ENCODE data around the gene CDK17. TPM values are rescaled to one million over a fixed set of nuclear protein-coding genes. Genes with fewer than 3 reads are reported as not detected.
"Not testable (repeated sequence)": the region's sequence is repeated elsewhere in the genome, so short reads cannot be mapped to it uniquely, and the experiment has no call there.

CDK17 gene
- total RNA-seq, 2 donors from 2014 or later, result 30.7 to 97.6 TPM

GRCh38 chr12:96398424-96399119 is 1.7 kb downstream of the CDK17 start:
- Histone ChIP-seq H3K36me3 (no peaks in the 10 kb centered on the region), H3K9me3 (no peaks in the 10 kb centered on the region), H3K4me1 (ENCODE audit: control insufficient read depth in 1 of 2, low read depth in 2 of 2) (peaks cover 16 to 35% of the 10 kb centered on the region in 2 donors), H3K27ac (peak overlapping the region; percentile 97 to 98), H3K27me3 (replicated peaks; ENCODE audit: insufficient read depth) (no peaks in the 10 kb centered on the region), H3K4me3 (peak overlapping the region; percentile 91)
- TF ChIP-seq, protein P1, sequence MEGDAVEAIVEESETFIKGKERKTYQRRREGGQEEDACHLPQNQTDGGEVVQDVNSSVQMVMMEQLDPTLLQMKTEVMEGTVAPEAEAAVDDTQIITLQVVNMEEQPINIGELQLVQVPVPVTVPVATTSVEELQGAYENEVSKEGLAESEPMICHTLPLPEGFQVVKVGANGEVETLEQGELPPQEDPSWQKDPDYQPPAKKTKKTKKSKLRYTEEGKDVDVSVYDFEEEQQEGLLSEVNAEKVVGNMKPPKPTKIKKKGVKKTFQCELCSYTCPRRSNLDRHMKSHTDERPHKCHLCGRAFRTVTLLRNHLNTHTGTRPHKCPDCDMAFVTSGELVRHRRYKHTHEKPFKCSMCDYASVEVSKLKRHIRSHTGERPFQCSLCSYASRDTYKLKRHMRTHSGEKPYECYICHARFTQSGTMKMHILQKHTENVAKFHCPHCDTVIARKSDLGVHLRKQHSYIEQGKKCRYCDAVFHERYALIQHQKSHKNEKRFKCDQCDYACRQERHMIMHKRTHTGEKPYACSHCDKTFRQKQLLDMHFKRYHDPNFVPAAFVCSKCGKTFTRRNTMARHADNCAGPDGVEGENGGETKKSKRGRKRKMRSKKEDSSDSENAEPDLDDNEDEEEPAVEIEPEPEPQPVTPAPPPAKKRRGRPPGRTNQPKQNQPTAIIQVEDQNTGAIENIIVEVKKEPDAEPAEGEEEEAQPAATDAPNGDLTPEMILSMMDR (IDR thresholded peaks at IDR 0.05), result no peak
- ATAC-seq (ENCODE audit: insufficient number of reproducible peaks, low FRiP score, low read depth) (no peak), DNase-seq (ENCODE audit: low spot score) (no peak)

- H3K9me3 ChIP-seq, result no peaks in the 10 kb centered on the region
- DNase-seq (ENCODE audit: low spot score) (no peak), ATAC-seq (ENCODE audit: insufficient number of reproducible peaks, low FRiP score, low read depth) (no peak)
- H3K4me1 ChIP-seq (ENCODE audit: control insufficient read depth in 1 of 2, low read depth in 2 of 2), result peaks cover 16 to 37% of the 10 kb centered on the region in 2 donors
- H3K27ac ChIP-seq, result peak overlapping the region; percentile 97 to 98
- TF ChIP-seq, protein P1 (IDR thresholded peaks at IDR 0.05), result no peak
- H3K27me3 ChIP-seq (replicated peaks; ENCODE audit: insufficient read depth), result no peaks in the 10 kb centered on the region
- H3K4me3 ChIP-seq, result peak overlapping the region; percentile 91
- no peaks in the 10 kb centered on the region for H3K36me3 ChIP-seq
Observed at GRCh38 chr12:96397756-96398423, 2.3 kb downstream of the CDK17 start.

GRCh38 chr12:96396914-96397313 is 3.3 kb downstream of the CDK17 start:
- H3K4me1 ChIP-seq (ENCODE audit: control insufficient read depth in 1 of 2, low read depth in 2 of 2), result peaks cover 24 to 45% of the 10 kb centered on the region in 2 donors
- H3K36me3 ChIP-seq, result no peaks in the 10 kb centered on the region
- H3K27ac ChIP-seq, result no peak overlapping the region
- ATAC-seq (ENCODE audit: insufficient number of reproducible peaks, low FRiP score, low read depth), result no peak
- TF ChIP-seq, protein P1 (IDR thresholded peaks at IDR 0.05), result no peak
- no peaks in the 10 kb centered on the region for H3K9me3 ChIP-seq
- no peak overlapping the region for H3K4me3 ChIP-seq
- no peaks in the 10 kb centered on the region for H3K27me3 ChIP-seq (replicated peaks; ENCODE audit: insufficient read depth)
- DNase-seq (ENCODE audit: low spot score), result no peak

- Histone ChIP-seq H3K9me3 (no peaks in the 10 kb centered on the region), H3K4me3 (no peak overlapping the region), H3K36me3 (no peaks in the 10 kb centered on the region), H3K4me1 (ENCODE audit: control insufficient read depth in 1 of 2, low read depth in 2 of 2) (peaks cover 26 to 43% of the 10 kb centered on the region in 2 donors), H3K27ac (no peak overlapping the region), H3K27me3 (replicated peaks; ENCODE audit: insufficient read depth) (no peaks in the 10 kb centered on the region)
- TF ChIP-seq, protein P1 (IDR thresholded peaks at IDR 0.05), result no peak
- ATAC-seq (ENCODE audit: insufficient number of reproducible peaks, low FRiP score, low read depth), result no peak
- DNase-seq (ENCODE audit: low spot score), result no peak
Observed at GRCh38 chr12:96396209-96396608, 4.0 kb downstream of the CDK17 start.

GRCh38 chr12:96395236-96395635 is 5.0 kb downstream of the CDK17 start:
- Histone ChIP-seq H3K4me3 (no peak overlapping the region), H3K27ac (no peak overlapping the region), H3K9me3 (no peaks in the 10 kb centered on the region), H3K36me3 (no peaks in the 10 kb centered on the region), H3K27me3 (replicated peaks; ENCODE audit: insufficient read depth) (no peaks in the 10 kb centered on the region), H3K4me1 (ENCODE audit: control insufficient read depth in 1 of 2, low read depth in 2 of 2) (peaks cover 26 to 43% of the 10 kb centered on the region in 2 donors)
- TF ChIP-seq, protein P1 (IDR thresholded peaks at IDR 0.05), result no peak
- no peak for DNase-seq (ENCODE audit: low spot score)
- no peak for ATAC-seq (ENCODE audit: insufficient number of reproducible peaks, low FRiP score, low read depth)

GRCh38 chr12:96393229-96393628 is 7.0 kb downstream of the CDK17 start:
- H3K4me1 ChIP-seq (ENCODE audit: control insufficient read depth in 1 of 2, low read depth in 2 of 2), result peaks cover 23 to 38% of the 10 kb centered on the region in 2 donors
- H3K9me3 ChIP-seq; H3K36me3 ChIP-seq; H3K27me3 ChIP-seq (replicated peaks; ENCODE audit: insufficient read depth); H3K27ac ChIP-seq; H3K4me3 ChIP-seq; DNase-seq (ENCODE audit: low spot score); ATAC-seq (ENCODE audit: insufficient number of reproducible peaks, low FRiP score, low read depth): not testable (repeated sequence)

All from thoracic aorta (tissue), 2 donors.